ENCODE results near the gene PHYH. TPM values are rescaled to one million over a fixed set of nuclear protein-coding genes. Genes with fewer than 3 reads are reported as not detected.
A peak's percentile ranks its signal among the peaks of the same experiment; 100 is the strongest.

Gene PHYH
- total and polyA plus RNA-seq, 8 donors = 0.58 to 65.5 (median 20.0) TPM

DNA sequence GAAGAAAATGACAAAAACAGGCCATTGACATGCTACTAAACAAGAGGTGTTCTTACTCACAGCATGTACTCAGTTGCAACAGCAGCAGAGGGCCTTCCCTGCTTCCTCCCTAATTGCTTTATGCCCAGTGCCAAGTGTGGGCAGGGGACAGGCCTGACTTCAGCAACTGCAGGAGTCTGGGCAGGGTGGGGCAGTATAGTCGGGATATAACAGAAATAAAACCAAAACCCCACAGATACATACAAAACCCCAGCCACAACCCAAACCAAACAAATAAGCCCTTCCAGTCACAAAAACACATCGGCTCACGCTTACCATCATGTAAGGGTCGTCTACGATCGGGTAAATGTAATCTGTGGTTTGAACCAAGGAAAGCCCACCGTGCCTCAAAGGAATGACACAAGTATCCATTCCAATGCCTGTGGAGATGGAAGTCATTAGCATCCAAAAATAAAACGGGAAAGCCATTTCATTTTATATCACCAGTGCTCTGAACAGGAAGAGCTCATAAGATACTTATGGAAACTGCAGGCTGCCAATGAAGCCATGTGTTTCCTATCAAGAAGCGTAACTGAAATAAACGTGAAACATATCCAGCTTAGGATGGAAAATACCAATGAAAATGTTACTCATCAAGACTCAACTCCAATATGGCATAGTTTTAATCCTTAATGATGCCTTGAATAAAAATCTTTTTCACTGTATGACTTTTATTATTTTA, 38.7 kb upstream of the PHYH start:
- DNase-seq = peak in 1 of 2 donors; percentile 84
- H3K27ac ChIP-seq = no peak overlapping the region

DNA sequence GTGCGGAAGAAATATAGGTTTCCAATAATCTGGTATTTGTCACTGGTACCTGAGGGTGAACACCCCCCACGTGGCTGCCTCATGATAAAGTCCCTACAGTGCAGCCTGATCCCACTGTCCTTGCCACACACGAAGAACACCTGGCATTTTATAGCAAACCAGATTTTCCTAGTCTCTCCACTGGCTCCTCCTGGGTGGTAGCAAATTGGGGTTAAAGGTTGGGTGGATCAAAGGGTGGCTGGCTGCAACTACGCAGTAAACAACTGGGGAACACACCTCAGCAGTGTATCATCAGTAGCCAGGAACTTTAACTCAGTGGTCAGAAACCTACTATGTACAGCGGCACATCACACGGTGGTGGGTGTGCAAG, 37.9 kb upstream of the PHYH start:
- Histone ChIP-seq H3K9me3 (no peaks in the 10 kb centered on the region), H3K4me1 (peaks cover 0 to 20% (median 5%) of the 10 kb centered on the region in 4 donors), H3K36me3 (peaks cover 17 to 61% (median 54%) of the 10 kb centered on the region in 4 donors), H3K27ac (no peak overlapping the region), H3K27me3 (no peaks in the 10 kb centered on the region), H3K4me3 (no peak overlapping the region)
- intact Hi-C loops (cut with DNase I; ENCODE audit: low total_unique reads) = no loop called here
- TF ChIP-seq POLR2A (IDR thresholded peaks at IDR 0.05) (no peak), EP300 (IDR thresholded peaks at IDR 0.05) (no peak), POLR2AphosphoS5 (IDR thresholded peaks at IDR 0.05) (no peak)
- TF ChIP-seq, protein P1, sequence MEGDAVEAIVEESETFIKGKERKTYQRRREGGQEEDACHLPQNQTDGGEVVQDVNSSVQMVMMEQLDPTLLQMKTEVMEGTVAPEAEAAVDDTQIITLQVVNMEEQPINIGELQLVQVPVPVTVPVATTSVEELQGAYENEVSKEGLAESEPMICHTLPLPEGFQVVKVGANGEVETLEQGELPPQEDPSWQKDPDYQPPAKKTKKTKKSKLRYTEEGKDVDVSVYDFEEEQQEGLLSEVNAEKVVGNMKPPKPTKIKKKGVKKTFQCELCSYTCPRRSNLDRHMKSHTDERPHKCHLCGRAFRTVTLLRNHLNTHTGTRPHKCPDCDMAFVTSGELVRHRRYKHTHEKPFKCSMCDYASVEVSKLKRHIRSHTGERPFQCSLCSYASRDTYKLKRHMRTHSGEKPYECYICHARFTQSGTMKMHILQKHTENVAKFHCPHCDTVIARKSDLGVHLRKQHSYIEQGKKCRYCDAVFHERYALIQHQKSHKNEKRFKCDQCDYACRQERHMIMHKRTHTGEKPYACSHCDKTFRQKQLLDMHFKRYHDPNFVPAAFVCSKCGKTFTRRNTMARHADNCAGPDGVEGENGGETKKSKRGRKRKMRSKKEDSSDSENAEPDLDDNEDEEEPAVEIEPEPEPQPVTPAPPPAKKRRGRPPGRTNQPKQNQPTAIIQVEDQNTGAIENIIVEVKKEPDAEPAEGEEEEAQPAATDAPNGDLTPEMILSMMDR (IDR thresholded peaks at IDR 0.05) = no peak
- no peak for DNase-seq
- WGBS, 5 donors = 77 to 94% (median 91%) methylated on average over 6 of the region's 6 CpGs

More for the DNA sequence above, 38.7 kb upstream of the PHYH start:
- no peak for TF ChIP-seq POLR2AphosphoS5 (IDR thresholded peaks at IDR 0.05)
- H3K36me3 ChIP-seq = peaks cover 14 to 54% (median 52%) of the 10 kb centered on the region in 4 donors
- peaks cover 0 to 27% (median 5%) of the 10 kb centered on the region in 4 donors for H3K4me1 ChIP-seq
- H3K27me3 ChIP-seq = no peaks in the 10 kb centered on the region
- no peak overlapping the region for H3K4me3 ChIP-seq
- intact Hi-C loops (cut with DNase I; ENCODE audit: low total_unique reads) = no loop called here
- 52 to 74% (median 70%) methylated on average over 10 of the region's 10 CpGs for WGBS, 5 donors
- no peaks in the 10 kb centered on the region for H3K9me3 ChIP-seq

DNA sequence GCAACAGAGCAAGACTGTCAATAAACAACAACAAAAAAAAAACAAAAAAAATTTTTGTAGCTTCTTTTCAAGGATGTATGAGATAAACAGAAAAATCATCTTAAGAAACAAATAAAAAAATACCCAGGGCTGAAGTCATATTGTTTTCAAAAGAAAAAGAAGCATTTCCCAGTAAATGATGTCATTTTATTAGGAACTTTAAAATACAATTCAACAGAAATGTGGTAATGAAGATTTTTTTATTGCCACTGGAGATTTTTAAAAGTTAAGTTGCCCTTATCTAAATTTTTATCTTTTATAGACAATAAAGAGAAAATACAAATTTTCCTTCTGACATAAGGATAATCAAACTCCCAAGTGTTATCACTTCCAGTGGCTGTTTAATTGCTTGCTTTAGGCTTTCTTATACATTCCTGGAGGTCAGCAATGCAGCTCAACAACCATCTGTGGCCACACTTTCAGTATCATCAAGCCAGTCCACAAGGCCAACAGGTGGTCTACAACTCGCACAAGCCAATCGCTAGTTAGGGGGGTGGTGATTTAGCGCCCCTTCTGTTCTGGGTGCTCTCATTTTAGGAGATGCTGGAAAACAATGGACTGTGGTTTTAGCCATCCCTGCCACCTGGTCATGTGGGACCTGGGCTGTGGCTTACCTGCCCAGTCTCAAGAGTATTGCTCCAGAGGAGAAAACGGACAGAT, 37.4 kb upstream of the PHYH start:
- Histone ChIP-seq H3K36me3 (peaks cover 18 to 66% (median 57%) of the 10 kb centered on the region in 4 donors), H3K4me3 (no peak overlapping the region), H3K27me3 (no peaks in the 10 kb centered on the region), H3K4me1 (peaks cover 0 to 17% (median 5%) of the 10 kb centered on the region in 4 donors), H3K27ac (no peak overlapping the region), H3K9me3 (no peaks in the 10 kb centered on the region)
- WGBS, 5 donors = 82 to 99% (median 94%) methylated on average over 4 of the region's 4 CpGs
- intact Hi-C loops (cut with DNase I; ENCODE audit: low total_unique reads) = no loop called here
- TF ChIP-seq POLR2AphosphoS5 (IDR thresholded peaks at IDR 0.05) = no peak
- DNase-seq = no peak

DNA sequence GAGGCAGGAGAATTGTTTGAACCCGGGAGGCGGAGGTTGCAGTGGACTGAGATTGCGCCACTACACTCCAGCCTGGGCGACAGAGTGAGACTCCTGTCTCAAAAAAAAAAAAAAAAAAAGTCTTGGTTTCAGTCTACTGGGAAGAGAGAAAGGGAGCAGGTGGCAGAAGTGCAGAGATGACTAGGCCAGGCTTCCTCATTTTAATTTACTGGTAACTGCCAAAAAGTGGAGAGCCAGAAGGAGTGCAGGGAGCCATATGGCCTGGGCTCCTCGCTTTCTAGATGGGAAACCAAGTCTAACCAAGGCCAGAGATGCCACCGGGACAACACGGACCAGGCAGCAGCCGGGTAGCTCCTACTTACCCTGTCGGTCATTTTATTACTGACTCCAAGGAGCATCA, 36.0 kb upstream of the PHYH start:
- Histone ChIP-seq H3K36me3 (peaks cover 32 to 80% (median 71%) of the 10 kb centered on the region in 4 donors), H3K27me3 (no peaks in the 10 kb centered on the region), H3K4me3 (no peak overlapping the region), H3K27ac (no peak overlapping the region), H3K4me1 (peaks cover 0 to 10% (median 2%) of the 10 kb centered on the region in 4 donors), H3K9me3 (no peaks in the 10 kb centered on the region)
- no peak for TF ChIP-seq POLR2A (IDR thresholded peaks at IDR 0.05)
- TF ChIP-seq EP300 (IDR thresholded peaks at IDR 0.05) = no peak
- TF ChIP-seq POLR2AphosphoS5 (IDR thresholded peaks at IDR 0.05) = no peak
- TF ChIP-seq, protein P1 (IDR thresholded peaks at IDR 0.05) = no peak
- intact Hi-C loops (cut with DNase I; ENCODE audit: low total_unique reads) = no loop called here
- no peak for DNase-seq
- 91 to 95% (median 92%) methylated on average over 9 of the region's 9 CpGs for WGBS, 5 donors

DNA sequence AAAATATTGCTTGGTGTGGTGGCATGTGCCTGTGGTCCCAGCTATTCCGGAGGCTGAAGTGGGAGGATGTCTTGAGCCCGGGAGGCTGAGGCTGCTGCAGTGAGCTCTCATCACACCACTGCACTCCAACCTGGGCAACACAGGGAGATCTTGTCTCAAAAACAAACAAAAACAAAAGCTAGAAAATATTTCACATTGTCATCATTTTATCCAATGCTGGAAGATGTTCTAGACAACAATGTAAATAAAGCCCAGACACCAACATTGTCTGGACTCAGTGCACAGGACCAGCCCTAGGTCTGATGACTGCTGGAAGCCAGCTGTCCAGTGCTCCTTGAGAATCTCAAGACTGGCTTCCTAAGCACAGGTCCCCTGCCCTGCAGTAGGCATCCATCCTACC, 34.7 kb upstream of the PHYH start:
- Histone ChIP-seq H3K4me3 (no peak overlapping the region), H3K27me3 (no peaks in the 10 kb centered on the region), H3K9me3 (no peaks in the 10 kb centered on the region), H3K4me1 (peaks cover 0 to 2% (median 0%) of the 10 kb centered on the region in 4 donors), H3K27ac (no peak overlapping the region), H3K36me3 (peaks cover 37 to 88% (median 82%) of the 10 kb centered on the region in 4 donors)
- TF ChIP-seq POLR2A (IDR thresholded peaks at IDR 0.05) (no peak), POLR2AphosphoS5 (IDR thresholded peaks at IDR 0.05) (no peak), EP300 (IDR thresholded peaks at IDR 0.05) (no peak)
- TF ChIP-seq, protein P1 (IDR thresholded peaks at IDR 0.05) = no peak
- intact Hi-C loops (cut with DNase I; ENCODE audit: low total_unique reads) = no loop called here
- WGBS, 5 donors = 92 to 99% (median 96%) methylated on average over 2 of the region's 2 CpGs
- no peak for DNase-seq
